GDM1 (cell line): ENCODE results near the gene ALDH6A1.
"Not testable (repeated sequence)": the region's sequence is repeated elsewhere in the genome, so short reads cannot be mapped to it uniquely, and the experiment has no call there.

Experiments
- DNase-seq: peaks from one replicate; lab custom pipeline; 2025; lab: John Stamatoyannopoulos, UW

ALDH6A1 gene

GRCh38 chr14:74084277-74085046 lies at the start of gene ALDH6A1, which contains the start of gene LIN52:
ALDH6A1 (minus strand) TSS chr14:74084453; CDS start chr14:74084394, 59 bp downstream.
LIN52 (plus strand) TSS chr14:74084956; CDS start chr14:74084975, 19 bp downstream.
- DNase-seq: peak; percentile 100

GRCh38 chr14:74127634-74128033 lies 43.4 kb upstream of the ALDH6A1 start:
- DNase-seq: no peak

GRCh38 chr14:74126315-74127013 lies 42.2 kb upstream of the ALDH6A1 start:
- no peak for DNase-seq

GRCh38 chr14:74125487-74125886 lies 41.2 kb upstream of the ALDH6A1 start:
- not testable (repeated sequence) for DNase-seq

- not testable (repeated sequence) for DNase-seq
These were observed 27.4 kb upstream of the ALDH6A1 start for GRCh38 chr14:74111395-74112216.

GRCh38 chr14:74109369-74109768 lies 25.1 kb upstream of the ALDH6A1 start:
- DNase-seq: no peak

- DNase-seq: no peak
These were observed 21.1 kb upstream of the ALDH6A1 start for GRCh38 chr14:74105381-74105780.

- DNase-seq: no peak
These were observed 5.2 kb upstream of the ALDH6A1 start for GRCh38 chr14:74089251-74090020.

- no peak for DNase-seq
These were observed 1.6 kb upstream of the ALDH6A1 start for GRCh38 chr14:74085828-74086227.

GRCh38 chr14:74085047-74085637 lies 889 bp upstream of the ALDH6A1 start:
- DNase-seq: no peak

GRCh38 chr14:74083784-74084276 lies 423 bp downstream of the ALDH6A1 start:
- DNase-seq: no peak

- DNase-seq: no peak
These were observed 1.1 kb downstream of the ALDH6A1 start for GRCh38 chr14:74083161-74083560.

GRCh38 chr14:74081491-74081890 lies 2.8 kb downstream of the ALDH6A1 start:
- no peak for DNase-seq

GRCh38 chr14:74080820-74081460 lies 3.3 kb downstream of the ALDH6A1 start:
- DNase-seq: no peak

- no peak for DNase-seq
These were observed 6.9 kb downstream of the ALDH6A1 start for GRCh38 chr14:74077401-74077800.

- no peak for DNase-seq
These were observed 18.3 kb downstream of the ALDH6A1 start for GRCh38 chr14:74065746-74066575.

GRCh38 chr14:74064883-74065282 lies 19.4 kb downstream of the ALDH6A1 start:
- no peak for DNase-seq

- DNase-seq: no peak
These were observed 19.8 kb downstream of the ALDH6A1 start for GRCh38 chr14:74064426-74064825.

GRCh38 chr14:74062809-74063150 lies 21.5 kb downstream of the ALDH6A1 start:
- DNase-seq: no peak
